T-helper 17 cell (primary cell): ENCODE data around the gene ZMYND10. TPM values are rescaled to one million over a fixed set of nuclear protein-coding genes. Genes with fewer than 3 reads are reported as not detected.
"Not testable (repeated sequence)": the region's sequence is repeated elsewhere in the genome, so short reads cannot be mapped to it uniquely, and the experiment has no call there.

ENCODE experiments used
- ATAC-seq: fragments of 150-1000 bp; cut with Tn5 transposase; 2 replicates; pipeline ENCODE4 v1.10.0; 2021; ENCODE audit warnings: mild to moderate bottlenecking, moderate library complexity
- DNase-seq, 3 donors: peaks; one replicate each; pipeline versions ENCODE4 v3.0.0 to v3.0.0-alpha.2; 2020 to 2021
- H3K9me3 ChIP-seq: one replicate; pipeline ENCODE4 v1.7.0; 2013; ENCODE audit warnings: low read length, mild to moderate bottlenecking; ENCODE audit not compliant: control insufficient read depth, poor library complexity, severe bottlenecking
- H3K27ac Mint-ChIP-seq: one replicate; pipeline ENCODE4 v1.8.0; 2022; ENCODE audit warnings: mild to moderate bottlenecking, moderate library complexity, mixed read lengths
- H3K27me3 Mint-ChIP-seq: one replicate; pipeline ENCODE4 v1.8.0; 2022; ENCODE audit warnings: mixed read lengths
- H3K36me3 Mint-ChIP-seq: one replicate; pipeline ENCODE4 v1.8.0; 2022; ENCODE audit warnings: low read depth, mixed read lengths
- H3K4me1 Mint-ChIP-seq: one replicate; pipeline ENCODE4 v1.8.0; 2022; ENCODE audit warnings: mild to moderate bottlenecking, mixed read lengths
- H3K4me3 Mint-ChIP-seq: one replicate; pipeline ENCODE4 v1.8.0; 2022; ENCODE audit warnings: mild to moderate bottlenecking, moderate library complexity, mixed read lengths
- total RNA-seq, 4 donors: library from RNA in 2 of 4; stranded (reverse) in 2 of 4; gene quantifications; one replicate each; pipeline ENCODE4 v1.2.3 and lab custom pipeline; 2022 to 2026

ZMYND10 gene
- total RNA-seq, 2 donors from 2014 or later = 1.1 to 1.3 TPM

GRCh38 chr3:50314816-50315215 lies 30.7 kb downstream of the ZMYND10 start:
- no peaks in the 10 kb centered on the region for H3K27me3 Mint-ChIP-seq
- no peak overlapping the region for H3K27ac Mint-ChIP-seq
- no peaks in the 10 kb centered on the region for H3K9me3 ChIP-seq
- ATAC-seq (no peak), DNase-seq (no peak)
- no peak overlapping the region for H3K4me3 Mint-ChIP-seq
- no peaks in the 10 kb centered on the region for H3K36me3 Mint-ChIP-seq
- peaks cover 22% of the 10 kb centered on the region for H3K4me1 Mint-ChIP-seq

GRCh38 chr3:50314342-50314741 lies 31.2 kb downstream of the ZMYND10 start:
- H3K9me3 ChIP-seq = no peaks in the 10 kb centered on the region
- H3K27ac Mint-ChIP-seq = no peak overlapping the region
- ATAC-seq (no peak), DNase-seq (no peak)
- H3K4me1 Mint-ChIP-seq = peaks cover 19% of the 10 kb centered on the region
- no peaks in the 10 kb centered on the region for H3K27me3 Mint-ChIP-seq
- no peaks in the 10 kb centered on the region for H3K36me3 Mint-ChIP-seq
- H3K4me3 Mint-ChIP-seq = no peak overlapping the region

DNA sequence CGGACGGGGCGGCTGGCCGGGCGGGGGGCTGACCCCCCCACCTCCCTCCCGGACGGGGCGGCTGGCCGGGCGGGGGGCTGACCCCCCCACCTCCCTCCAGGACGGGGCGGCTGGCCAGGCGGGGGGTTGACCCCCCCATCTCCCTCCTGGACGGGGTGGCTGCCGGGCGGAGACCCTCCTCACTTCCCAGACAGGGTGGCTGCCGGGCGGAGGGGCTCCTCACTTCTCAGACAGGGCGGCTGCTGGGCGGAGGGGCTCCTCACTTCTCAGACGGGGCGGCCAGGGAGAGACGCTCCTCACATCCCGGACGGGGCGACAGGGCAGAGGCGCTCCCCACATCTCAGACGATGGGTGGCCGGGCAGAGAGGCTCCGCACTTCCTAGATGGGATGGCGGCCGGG lies 33.5 kb downstream of the ZMYND10 start:
- not testable (repeated sequence) for H3K36me3 Mint-ChIP-seq, H3K4me3 Mint-ChIP-seq, ATAC-seq, H3K9me3 ChIP-seq, H3K27ac Mint-ChIP-seq, DNase-seq, H3K27me3 Mint-ChIP-seq
- H3K4me1 Mint-ChIP-seq = peaks cover 13% of the 10 kb centered on the region

DNA sequence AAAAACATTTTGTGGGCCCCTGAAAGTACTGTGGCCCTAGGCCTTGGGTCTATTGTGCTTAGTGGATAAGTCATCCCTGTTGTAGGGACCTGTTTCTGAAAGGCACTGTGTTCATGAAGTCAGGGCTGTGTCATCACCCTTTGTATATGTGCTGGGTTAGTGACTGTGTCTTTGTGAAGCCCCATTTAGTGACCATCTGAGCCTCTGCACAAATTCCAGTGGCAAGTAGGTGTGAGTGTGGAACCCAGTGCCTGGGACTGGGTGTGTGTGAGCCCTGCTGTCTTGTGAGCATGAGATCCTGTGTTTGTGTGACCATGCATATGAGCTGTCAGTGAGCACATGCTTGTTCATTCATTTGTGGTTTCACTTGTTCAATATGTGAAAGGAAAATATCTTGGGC lies 40.9 kb downstream of the ZMYND10 start:
- Mint-ChIP-seq H3K36me3 (no peaks in the 10 kb centered on the region), H3K4me1 (peaks cover 11% of the 10 kb centered on the region), H3K27me3 (no peaks in the 10 kb centered on the region), H3K27ac (no peak overlapping the region), H3K4me3 (no peak overlapping the region)
- no peak for ATAC-seq
- no peak for DNase-seq
- no peaks in the 10 kb centered on the region for H3K9me3 ChIP-seq

- H3K27ac Mint-ChIP-seq = peak within 1 kb of the TSS; percentile 41
- no peaks in the 10 kb centered on the region for H3K27me3 Mint-ChIP-seq
- no peak for ATAC-seq
- H3K4me3 Mint-ChIP-seq = no peak within 1 kb of the TSS
- no peaks in the 10 kb centered on the region for H3K9me3 ChIP-seq
- H3K4me1 Mint-ChIP-seq = peaks cover 19% of the 10 kb centered on the region
- no peaks in the 10 kb centered on the region for H3K36me3 Mint-ChIP-seq
- peak in 1 of 3 donors; percentile 4 for DNase-seq
These were observed 42.3 kb downstream of the ZMYND10 start, which contains the start of gene HYAL1 for GRCh38 chr3:50303013-50303815. Gene HYAL1 (minus strand): TSS chr3:50303574. CDS start chr3:50302956, 618 bp downstream.

- ATAC-seq (no peak), DNase-seq (no peak)
- H3K27ac Mint-ChIP-seq = peak overlapping the region; percentile 41
- H3K27me3 Mint-ChIP-seq = no peaks in the 10 kb centered on the region
- no peak overlapping the region for H3K4me3 Mint-ChIP-seq
- peaks cover 22% of the 10 kb centered on the region for H3K4me1 Mint-ChIP-seq
- no peaks in the 10 kb centered on the region for H3K36me3 Mint-ChIP-seq
- no peaks in the 10 kb centered on the region for H3K9me3 ChIP-seq
These were observed 43.2 kb downstream of the ZMYND10 start for GRCh38 chr3:50302095-50303012.

- DNase-seq (no peak), ATAC-seq (no peak)
- Mint-ChIP-seq H3K4me1 (peaks cover 22% of the 10 kb centered on the region), H3K4me3 (peak overlapping the region; percentile 96), H3K27ac (peak overlapping the region; percentile 97), H3K27me3 (no peaks in the 10 kb centered on the region), H3K36me3 (no peaks in the 10 kb centered on the region)
- no peaks in the 10 kb centered on the region for H3K9me3 ChIP-seq
These were observed 44.8 kb downstream of the ZMYND10 start for GRCh38 chr3:50300681-50301254.

DNA sequence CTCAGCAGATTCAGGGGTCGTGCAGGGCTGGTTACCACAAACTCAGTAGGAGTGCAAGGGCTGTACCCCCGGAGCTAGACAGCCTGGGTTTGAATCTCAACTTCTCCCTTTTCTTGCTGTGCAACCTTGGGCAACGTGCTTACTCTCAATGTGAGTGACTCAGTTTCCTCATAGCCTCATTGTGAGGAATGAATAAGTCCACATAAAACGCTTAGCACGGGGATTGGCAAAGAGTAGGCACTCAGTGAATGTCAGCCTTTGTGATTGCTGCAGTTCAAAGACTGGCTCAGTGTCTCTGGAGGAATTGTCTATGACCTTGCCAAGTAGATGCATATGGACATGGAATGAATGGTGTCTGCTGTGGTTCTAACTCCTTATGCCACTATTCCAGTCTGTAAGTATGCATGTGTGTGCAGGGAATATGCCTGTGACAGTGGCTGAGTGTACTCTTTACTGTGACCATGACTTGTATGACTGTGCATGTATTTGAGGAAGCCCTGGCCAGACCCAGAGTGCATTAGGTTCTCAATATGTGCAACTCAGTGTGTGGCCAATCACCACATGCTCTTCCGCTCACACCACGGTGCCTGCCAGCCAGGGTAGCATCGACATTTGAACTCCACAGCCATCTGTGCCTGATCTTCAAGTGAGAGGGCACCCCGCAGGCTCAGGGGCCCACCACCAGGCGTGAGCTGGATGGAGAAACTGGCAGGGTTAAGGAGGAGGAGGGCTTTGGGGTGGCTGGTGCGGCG lies 45.4 kb downstream of the ZMYND10 start:
- Mint-ChIP-seq H3K36me3 (no peaks in the 10 kb centered on the region), H3K4me1 (peaks cover 22% of the 10 kb centered on the region), H3K4me3 (peak overlapping the region; percentile 96), H3K27ac (peak overlapping the region; percentile 97), H3K27me3 (no peaks in the 10 kb centered on the region)
- ATAC-seq = no peak
- no peak for DNase-seq
- no peaks in the 10 kb centered on the region for H3K9me3 ChIP-seq

- no peaks in the 10 kb centered on the region for H3K27me3 Mint-ChIP-seq
- H3K4me3 Mint-ChIP-seq = peak overlapping the region; percentile 96
- no peak for ATAC-seq
These were observed 45.9 kb downstream of the ZMYND10 start for GRCh38 chr3:50299638-50299928.

GRCh38 chr3:50298836-50299637 lies 46.5 kb downstream of the ZMYND10 start, which contains the start of the genes HYAL3 and NAA80:
Gene HYAL3 (minus strand): TSS chr3:50299405. CDS start chr3:50295602, 3,803 bp downstream.
Gene NAA80 (minus strand): TSS chr3:50299405. CDS start chr3:50297463, 1,942 bp downstream.
- ATAC-seq (peak; percentile 87), DNase-seq (peak; percentile 97 to 99 (median 97))
- peaks cover 22% of the 10 kb centered on the region for H3K4me1 Mint-ChIP-seq
- peak within 1 kb of the TSS; percentile 96 for H3K4me3 Mint-ChIP-seq
- no peaks in the 10 kb centered on the region for H3K27me3 Mint-ChIP-seq
- H3K27ac Mint-ChIP-seq = peak within 1 kb of the TSS; percentile 97
- H3K9me3 ChIP-seq = no peaks in the 10 kb centered on the region
- no peaks in the 10 kb centered on the region for H3K36me3 Mint-ChIP-seq

More at GRCh38 chr3:50299638-50299928, 45.9 kb downstream of the ZMYND10 start:
- H3K9me3 ChIP-seq = no peaks in the 10 kb centered on the region
- DNase-seq = no peak
- Mint-ChIP-seq H3K36me3 (no peaks in the 10 kb centered on the region), H3K27ac (peak overlapping the region; percentile 97), H3K4me1 (peaks cover 22% of the 10 kb centered on the region)

DNA sequence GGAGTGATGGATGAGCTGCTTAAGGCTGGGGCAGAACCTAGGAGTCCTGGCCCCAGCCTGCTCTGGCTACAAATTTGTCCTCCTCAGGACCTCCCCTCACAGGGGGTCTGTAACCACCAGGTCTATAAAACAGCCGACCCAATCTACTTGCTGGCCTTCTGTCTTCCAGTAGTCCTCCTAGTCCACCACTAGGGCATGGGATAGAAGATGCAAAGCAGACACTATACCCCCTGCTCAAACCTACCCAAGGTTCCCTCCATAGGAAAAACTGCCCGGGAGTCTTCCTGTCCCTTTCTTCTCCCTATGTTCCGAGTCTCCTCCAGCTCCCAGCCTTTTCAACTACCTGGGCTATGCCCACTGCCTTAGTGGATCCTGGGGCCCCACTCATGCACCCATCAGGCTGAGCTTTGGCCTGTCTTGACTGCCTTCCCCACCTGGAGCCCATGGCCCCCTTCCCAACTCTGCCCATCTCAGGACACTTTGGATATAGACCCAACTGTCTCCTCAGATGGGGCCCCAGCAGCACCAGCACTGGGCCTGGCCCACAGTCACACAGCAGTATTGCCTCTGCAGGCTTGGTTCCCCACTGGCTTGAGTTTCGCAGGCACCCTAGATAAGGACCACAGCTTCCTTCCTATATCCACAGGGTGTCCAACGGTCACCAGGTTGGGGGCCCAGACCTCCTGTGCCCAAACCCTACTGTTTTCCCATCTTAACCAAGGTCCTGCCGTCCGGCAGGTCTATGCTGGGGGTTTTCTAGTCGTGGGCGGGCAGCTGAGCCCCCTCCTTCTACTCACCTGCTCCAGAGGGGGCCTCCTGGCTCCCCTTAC lies 47.4 kb downstream of the ZMYND10 start:
- Mint-ChIP-seq H3K36me3 (no peaks in the 10 kb centered on the region), H3K4me1 (peaks cover 22% of the 10 kb centered on the region), H3K27me3 (no peaks in the 10 kb centered on the region), H3K27ac (peak overlapping the region; percentile 97), H3K4me3 (peak overlapping the region; percentile 96)
- no peak for DNase-seq
- H3K9me3 ChIP-seq = no peaks in the 10 kb centered on the region
- ATAC-seq = no peak
